K562 (cell line): ENCODE results near the gene GANAB. TPM values are rescaled to one million over a fixed set of nuclear protein-coding genes. Genes with fewer than 3 reads are reported as not detected.
A peak's percentile ranks its signal among the peaks of the same experiment; 100 is the strongest.

Experiments
- HOMEZ ChIP-seq: fragments of 250-450 bp; sonication (Bioruptor Pico); IDR thresholded peaks from 2 replicates; pipeline ENCODE4 v1.4.0; 2020; ENCODE audit warnings: mild to moderate bottlenecking, moderate library complexity
- HOXB6 ChIP-seq: fragments of 250-450 bp; sonication (Bioruptor Pico); IDR thresholded peaks from 2 replicates; pipeline ENCODE4 v1.5.1; 2022; ENCODE audit warnings: mild to moderate bottlenecking, borderline replicate concordance
- KLF13 ChIP-seq: fragments of 450-650 bp; IDR thresholded peaks from 2 replicates; pipeline ENCODE4 v1.6.1; 2016; ENCODE audit warnings: missing genetic modification characterization, low read depth, mild to moderate bottlenecking, missing compliant biosample characterization, moderate library complexity, borderline replicate concordance
- KLF16 ChIP-seq: IDR thresholded peaks from 2 replicates; pipeline ENCODE4 v1.6.1; 2016; ENCODE audit warnings: antibody characterized with exemption
- NCOA2 ChIP-seq, 2 experiments: fragments of 450-650 bp; IDR thresholded peaks; 2 replicates each; pipeline ENCODE4 v1.6.1; 2018; ENCODE audit warnings: mild to moderate bottlenecking in 2 of 2, moderate library complexity in 1 of 2; ENCODE audit not compliant: partially characterized antibody in 2 of 2
- NRF1 ChIP-seq, 2 experiments: fragments of 450-650 bp; IDR thresholded peaks in 1 of 2; conservative IDR thresholded peaks in 1 of 2; 2 replicates each; pipeline ENCODE4 v1.6.1; 2014; ENCODE audit warnings: mild to moderate bottlenecking in 2 of 2
- POLR2G ChIP-seq: fragments of 200-400 bp; formaldehyde crosslinking; IDR thresholded peaks from 2 replicates; pipeline ENCODE4 v1.6.1; 2017; ENCODE audit warnings: low read depth, mild to moderate bottlenecking, antibody characterized with exemption, low read length, moderate library complexity
- PPARD ChIP-seq: fragments of 250-450 bp; sonication (Bioruptor Pico); IDR thresholded peaks from 2 replicates; pipeline ENCODE4 v1.8.0; 2022; ENCODE audit warnings: inconsistent platforms, mild to moderate bottlenecking, moderate library complexity
- RFX7 ChIP-seq: fragments of 250-450 bp; sonication (Bioruptor Pico); IDR thresholded peaks from 2 replicates; pipeline ENCODE4 v1.5.1; 2021; ENCODE audit warnings: mild to moderate bottlenecking
- SMARCA4 ChIP-seq: fragments of 450-650 bp; IDR thresholded peaks from 2 replicates; pipeline ENCODE4 v1.6.1; 2016
- SNIP1 ChIP-seq: fragments of 450-650 bp; IDR thresholded peaks from 2 replicates; pipeline ENCODE4 v1.7.1; 2017; ENCODE audit warnings: low read depth, mild to moderate bottlenecking
- SP2 ChIP-seq: IDR thresholded peaks from 2 replicates; pipeline ENCODE4 v1.6.1; 2011; ENCODE audit warnings: mild to moderate bottlenecking, low read depth, low read length, moderate library complexity; ENCODE audit not compliant: poor library complexity, severe bottlenecking; ENCODE audit errors: extremely low read depth
- SRSF7 ChIP-seq: fragments of 200-400 bp; formaldehyde crosslinking; optimal IDR thresholded peaks from 2 replicates; pipeline ENCODE3; 2017; ENCODE audit warnings: mild to moderate bottlenecking, low read depth, low read length
- ZBTB34 ChIP-seq: fragments of 250-450 bp; sonication (Bioruptor Pico); IDR thresholded peaks from 2 replicates; pipeline ENCODE4 v1.8.0; 2021; ENCODE audit warnings: mild to moderate bottlenecking, moderate library complexity
- ZNF316 ChIP-seq: fragments of 450-650 bp; IDR thresholded peaks from 2 replicates; pipeline ENCODE4 v1.6.1; 2016
- ZNF668 ChIP-seq: fragments of 250-450 bp; sonication (Bioruptor Pico); IDR thresholded peaks from 2 replicates; pipeline ENCODE4 v1.8.0; 2022; ENCODE audit warnings: mild to moderate bottlenecking, inconsistent platforms
- ZNF717 ChIP-seq: fragments of 250-450 bp; sonication (Bioruptor Pico); IDR thresholded peaks from 2 replicates; pipeline ENCODE4 v1.5.0; 2021
- polyA plus RNA-seq, 8 experiments: library from polyadenylated mRNA; depleted of rRNA in 4 of 8; stranded (reverse) in 5 of 8; unstranded in 3 of 8; fragments of >200 nt; fragmentation: Nextera tagmentation in 2 of 8; fragmentation: Illumina TruSeq in 1 of 8; extraction: Ambion mirVana in 2 of 8; extraction: Trizol in 1 of 8; gene quantifications; 2 replicates each; pipeline versions ENCODE4 v1.2.1 to v1.2.3, GENCODE V29; 2011 to 2014; ENCODE audit warnings: inconsistent platforms in 1 of 8, missing spikeins in 1 of 8
- total RNA-seq, 7 experiments: library from RNA; depleted of rRNA in 6 of 7; stranded (reverse); fragments of >200 nt in 6 of 7; fragmentation: Illumina TruSeq in 2 of 7; extraction: Trizol in 2 of 7; gene quantifications; 2 replicates each; pipeline versions ENCODE4 v1.2.1 to v1.2.3, GENCODE V29; 2011 to 2021; ENCODE audit warnings: low replicate concordance in 1 of 7
- TF ChIP-seq, protein P1 (sequence below): IDR thresholded peaks from 3 replicates; pipeline ENCODE4 v1.6.1; 2011; ENCODE audit warnings: borderline replicate concordance, mild to moderate bottlenecking, moderate library complexity; ENCODE audit not compliant: insufficient read length; ENCODE audit errors: extremely low read depth
- TF ChIP-seq, protein P2 (sequence below): fragments of 250-450 bp; sonication (Bioruptor Pico); IDR thresholded peaks from 2 replicates; pipeline ENCODE4 v1.4.0; 2020; ENCODE audit warnings: mild to moderate bottlenecking, moderate library complexity, borderline replicate concordance

The GANAB gene
- total and polyA plus RNA-seq, 9 of the 15 experiments (the other 6 are each of a cell fraction or from before 2014, with no cell fraction given) = 6.5 to 284 (median 161) TPM

- TF ChIP-seq HOXB6 (CRISPR knock-in tag) = peak; percentile 81
- peak; percentile 91 for TF ChIP-seq ZNF717 (CRISPR knock-in tag)
- TF ChIP-seq KLF16 = no peak
- TF ChIP-seq SRSF7 = no peak
- peak; percentile 81; the same call in 1 of the 2 replicates for TF ChIP-seq RFX7 (CRISPR knock-in tag)
- no peak for TF ChIP-seq NCOA2 (IDR thresholded peaks at IDR 0.05; ENCODE audit: partially characterized antibody in 2 of 2)
- TF ChIP-seq, protein P1, sequence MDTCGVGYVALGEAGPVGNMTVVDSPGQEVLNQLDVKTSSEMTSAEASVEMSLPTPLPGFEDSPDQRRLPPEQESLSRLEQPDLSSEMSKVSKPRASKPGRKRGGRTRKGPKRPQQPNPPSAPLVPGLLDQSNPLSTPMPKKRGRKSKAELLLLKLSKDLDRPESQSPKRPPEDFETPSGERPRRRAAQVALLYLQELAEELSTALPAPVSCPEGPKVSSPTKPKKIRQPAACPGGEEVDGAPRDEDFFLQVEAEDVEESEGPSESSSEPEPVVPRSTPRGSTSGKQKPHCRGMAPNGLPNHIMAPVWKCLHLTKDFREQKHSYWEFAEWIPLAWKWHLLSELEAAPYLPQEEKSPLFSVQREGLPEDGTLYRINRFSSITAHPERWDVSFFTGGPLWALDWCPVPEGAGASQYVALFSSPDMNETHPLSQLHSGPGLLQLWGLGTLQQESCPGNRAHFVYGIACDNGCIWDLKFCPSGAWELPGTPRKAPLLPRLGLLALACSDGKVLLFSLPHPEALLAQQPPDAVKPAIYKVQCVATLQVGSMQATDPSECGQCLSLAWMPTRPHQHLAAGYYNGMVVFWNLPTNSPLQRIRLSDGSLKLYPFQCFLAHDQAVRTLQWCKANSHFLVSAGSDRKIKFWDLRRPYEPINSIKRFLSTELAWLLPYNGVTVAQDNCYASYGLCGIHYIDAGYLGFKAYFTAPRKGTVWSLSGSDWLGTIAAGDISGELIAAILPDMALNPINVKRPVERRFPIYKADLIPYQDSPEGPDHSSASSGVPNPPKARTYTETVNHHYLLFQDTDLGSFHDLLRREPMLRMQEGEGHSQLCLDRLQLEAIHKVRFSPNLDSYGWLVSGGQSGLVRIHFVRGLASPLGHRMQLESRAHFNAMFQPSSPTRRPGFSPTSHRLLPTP = no peak
- TF ChIP-seq PPARD (CRISPR knock-in tag) = no peak
- no peak for TF ChIP-seq ZNF316
- peak in 1 of 2 experiments; percentile 47; a peak in 3 of 4 replicates for TF ChIP-seq NRF1 (conservative IDR thresholded peaks at IDR 0.05 in 1 of 2, IDR thresholded peaks at IDR 0.05 in 1 of 2)
- TF ChIP-seq SMARCA4 = no peak
- TF ChIP-seq HOMEZ (CRISPR knock-in tag) = no peak
- TF ChIP-seq ZBTB34 (CRISPR knock-in tag) = no peak
- TF ChIP-seq, protein P2, sequence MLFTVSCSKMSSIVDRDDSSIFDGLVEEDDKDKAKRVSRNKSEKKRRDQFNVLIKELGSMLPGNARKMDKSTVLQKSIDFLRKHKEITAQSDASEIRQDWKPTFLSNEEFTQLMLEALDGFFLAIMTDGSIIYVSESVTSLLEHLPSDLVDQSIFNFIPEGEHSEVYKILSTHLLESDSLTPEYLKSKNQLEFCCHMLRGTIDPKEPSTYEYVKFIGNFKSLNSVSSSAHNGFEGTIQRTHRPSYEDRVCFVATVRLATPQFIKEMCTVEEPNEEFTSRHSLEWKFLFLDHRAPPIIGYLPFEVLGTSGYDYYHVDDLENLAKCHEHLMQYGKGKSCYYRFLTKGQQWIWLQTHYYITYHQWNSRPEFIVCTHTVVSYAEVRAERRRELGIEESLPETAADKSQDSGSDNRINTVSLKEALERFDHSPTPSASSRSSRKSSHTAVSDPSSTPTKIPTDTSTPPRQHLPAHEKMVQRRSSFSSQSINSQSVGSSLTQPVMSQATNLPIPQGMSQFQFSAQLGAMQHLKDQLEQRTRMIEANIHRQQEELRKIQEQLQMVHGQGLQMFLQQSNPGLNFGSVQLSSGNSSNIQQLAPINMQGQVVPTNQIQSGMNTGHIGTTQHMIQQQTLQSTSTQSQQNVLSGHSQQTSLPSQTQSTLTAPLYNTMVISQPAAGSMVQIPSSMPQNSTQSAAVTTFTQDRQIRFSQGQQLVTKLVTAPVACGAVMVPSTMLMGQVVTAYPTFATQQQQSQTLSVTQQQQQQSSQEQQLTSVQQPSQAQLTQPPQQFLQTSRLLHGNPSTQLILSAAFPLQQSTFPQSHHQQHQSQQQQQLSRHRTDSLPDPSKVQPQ (CRISPR knock-in tag) = no peak
- no peak for TF ChIP-seq SP2
- peak; percentile 79; the same call in 1 of the 2 replicates for TF ChIP-seq KLF13
- peak; percentile 100 for TF ChIP-seq POLR2G
- TF ChIP-seq SNIP1 = no peak
- TF ChIP-seq ZNF668 (CRISPR knock-in tag) = no peak
Observed at GRCh38 chr11:62665075-62665598, 18.7 kb upstream of the GANAB start, which contains the start of the genes C11orf98 and CSKMT (continued).
